SHP77 (cell line): Measurements from ENCODE around the gene FHOD1.
A peak's percentile ranks its signal among the peaks of the same experiment; 100 is the strongest.

Experiments
- DNase-seq, 2 experiments: peaks; one replicate each; lab custom pipeline; 2025; lab: John Stamatoyannopoulos, UW

Gene FHOD1

GRCh38 chr16:67277294-67277998, 30.2 kb upstream of the FHOD1 start:
- no peak for DNase-seq

GRCh38 chr16:67275321-67275720, 28.0 kb upstream of the FHOD1 start:
- DNase-seq, result no peak

GRCh38 chr16:67271446-67271845, 24.2 kb upstream of the FHOD1 start:
- no peak for DNase-seq

- no peak for DNase-seq
These were observed 23.7 kb upstream of the FHOD1 start for GRCh38 chr16:67270931-67271338.

- no peak for DNase-seq
These were observed 22.5 kb upstream of the FHOD1 start for GRCh38 chr16:67269766-67270165.

GRCh38 chr16:67268136-67268579, 20.9 kb upstream of the FHOD1 start:
- DNase-seq, result no peak

- no peak for DNase-seq
These were observed 18.6 kb upstream of the FHOD1 start for GRCh38 chr16:67265834-67266233.

GRCh38 chr16:67264866-67265265, 17.6 kb upstream of the FHOD1 start:
- no peak for DNase-seq

- no peak for DNase-seq
These were observed 17.0 kb upstream of the FHOD1 start for GRCh38 chr16:67264277-67264676.

- no peak for DNase-seq
These were observed 15.9 kb upstream of the FHOD1 start for GRCh38 chr16:67263201-67263600.

GRCh38 chr16:67260426-67261063, 13.3 kb upstream of the FHOD1 start:
- peak; percentile 65 to 66 for DNase-seq

- no peak for DNase-seq
These were observed 12.4 kb upstream of the FHOD1 start for GRCh38 chr16:67259705-67260104.

- DNase-seq, result no peak
These were observed 11.0 kb upstream of the FHOD1 start for GRCh38 chr16:67258161-67258835.

GRCh38 chr16:67257486-67258160, 10.3 kb upstream of the FHOD1 start:
- no peak for DNase-seq

GRCh38 chr16:67256701-67257230, 9.5 kb upstream of the FHOD1 start:
- no peak for DNase-seq

GRCh38 chr16:67255553-67256221, 8.4 kb upstream of the FHOD1 start:
- no peak for DNase-seq

GRCh38 chr16:67254801-67255552, 7.7 kb upstream of the FHOD1 start:
- no peak for DNase-seq

- DNase-seq, result no peak
These were observed 5.6 kb upstream of the FHOD1 start for GRCh38 chr16:67252609-67253497.

GRCh38 chr16:67250045-67250327, 2.7 kb upstream of the FHOD1 start:
- no peak for DNase-seq
